Measurements from ENCODE around the gene SEPTIN5. TPM values are rescaled to one million over a fixed set of nuclear protein-coding genes. Genes with fewer than 3 reads are reported as not detected.
A peak's percentile ranks its signal among the peaks of the same experiment; 100 is the strongest.

The SEPTIN5 gene
- polyA plus RNA-seq, 1 experiment = 13.1 TPM

GRCh38 chr22:19748991-19749664, 34.8 kb downstream of the SEPTIN5 start:
- H3K27ac ChIP-seq (ENCODE audit: low read depth, low read length) = no peak overlapping the region
- CTCF ChIA-PET = no interaction called here
- DNase-seq (ENCODE audit: low read depth, low spot score) = no peak
- TF ChIP-seq CTCF (IDR thresholded peaks at IDR 0.05; ENCODE audit: low read depth, low read length) = no peak
- POLR2A ChIA-PET = no interaction called here
- no peaks in the 10 kb centered on the region; the same call in 1 of the 2 replicates for H3K9me3 ChIP-seq (ENCODE audit: control insufficient read depth, insufficient read depth, low read length)
- peaks cover 26% of the 10 kb centered on the region for H3K27me3 ChIP-seq (ENCODE audit: control insufficient read depth, insufficient read depth, low read length)
- no peak overlapping the region for H3K4me3 ChIP-seq (ENCODE audit: low read depth, low read length)

GRCh38 chr22:19749876-19750275, 35.6 kb downstream of the SEPTIN5 start:
- no peak for TF ChIP-seq CTCF (IDR thresholded peaks at IDR 0.05; ENCODE audit: low read depth, low read length)
- Histone ChIP-seq H3K4me3 (ENCODE audit: low read depth, low read length) (no peak overlapping the region), H3K9me3 (ENCODE audit: control insufficient read depth, insufficient read depth, low read length) (no peaks in the 10 kb centered on the region; the same call in 1 of the 2 replicates), H3K27ac (ENCODE audit: low read depth, low read length) (no peak overlapping the region), H3K27me3 (ENCODE audit: control insufficient read depth, insufficient read depth, low read length) (peaks cover 33% of the 10 kb centered on the region)
- DNase-seq (ENCODE audit: low read depth, low spot score) = no peak
- POLR2A ChIA-PET = no interaction called here
- CTCF ChIA-PET = interaction anchor here (1.8 kb wide), 1 partner anchor 19 kb away, joined by 7 read pairs; no protein-coding TSS in a partner anchor

GRCh38 chr22:19750507-19751490, 36.5 kb downstream of the SEPTIN5 start:
- ChIA-PET POLR2A (interaction anchor here (1.0 kb wide), 1 partner anchor 103 kb away, joined by 3 read pairs; no protein-coding TSS in a partner anchor), CTCF (interaction anchor here (0.6 to 1.8 kb wide), 3 partner anchors 20 to 159 kb away, joined by 3 to 7 read pairs (median 4); no protein-coding TSS in a partner anchor)
- Histone ChIP-seq H3K27ac (ENCODE audit: low read depth, low read length) (no peak overlapping the region), H3K9me3 (ENCODE audit: control insufficient read depth, insufficient read depth, low read length) (no peaks in the 10 kb centered on the region; the same call in 1 of the 2 replicates), H3K27me3 (ENCODE audit: control insufficient read depth, insufficient read depth, low read length) (peaks cover 41% of the 10 kb centered on the region), H3K4me3 (ENCODE audit: low read depth, low read length) (no peak overlapping the region)
- TF ChIP-seq CTCF (IDR thresholded peaks at IDR 0.05; ENCODE audit: low read depth, low read length) = no peak
- DNase-seq (ENCODE audit: low read depth, low spot score) = peak; percentile 34

- POLR2A ChIA-PET = interaction anchor here (1.0 kb wide), 1 partner anchor 103 kb away, joined by 3 read pairs; no protein-coding TSS in a partner anchor
These were observed 37.4 kb downstream of the SEPTIN5 start for GRCh38 chr22:19751497-19752245.

More at GRCh38 chr22:19751497-19752245, 37.4 kb downstream of the SEPTIN5 start:
- Histone ChIP-seq H3K27ac (ENCODE audit: low read depth, low read length) (no peak overlapping the region), H3K4me3 (ENCODE audit: low read depth, low read length) (no peak overlapping the region), H3K9me3 (ENCODE audit: control insufficient read depth, insufficient read depth, low read length) (no peaks in the 10 kb centered on the region; the same call in 1 of the 2 replicates), H3K27me3 (ENCODE audit: control insufficient read depth, insufficient read depth, low read length) (peaks cover 50% of the 10 kb centered on the region)
- no peak for TF ChIP-seq CTCF (IDR thresholded peaks at IDR 0.05; ENCODE audit: low read depth, low read length)
- CTCF ChIA-PET = interaction anchor here (0.6 to 1.8 kb wide), 3 partner anchors 21 to 158 kb away, joined by 3 to 7 read pairs (median 4); no protein-coding TSS in a partner anchor
- no peak for DNase-seq (ENCODE audit: low read depth, low spot score)

Data from AG04450 (cell line).